ENCODE data around the gene GJB6.

DNA sequence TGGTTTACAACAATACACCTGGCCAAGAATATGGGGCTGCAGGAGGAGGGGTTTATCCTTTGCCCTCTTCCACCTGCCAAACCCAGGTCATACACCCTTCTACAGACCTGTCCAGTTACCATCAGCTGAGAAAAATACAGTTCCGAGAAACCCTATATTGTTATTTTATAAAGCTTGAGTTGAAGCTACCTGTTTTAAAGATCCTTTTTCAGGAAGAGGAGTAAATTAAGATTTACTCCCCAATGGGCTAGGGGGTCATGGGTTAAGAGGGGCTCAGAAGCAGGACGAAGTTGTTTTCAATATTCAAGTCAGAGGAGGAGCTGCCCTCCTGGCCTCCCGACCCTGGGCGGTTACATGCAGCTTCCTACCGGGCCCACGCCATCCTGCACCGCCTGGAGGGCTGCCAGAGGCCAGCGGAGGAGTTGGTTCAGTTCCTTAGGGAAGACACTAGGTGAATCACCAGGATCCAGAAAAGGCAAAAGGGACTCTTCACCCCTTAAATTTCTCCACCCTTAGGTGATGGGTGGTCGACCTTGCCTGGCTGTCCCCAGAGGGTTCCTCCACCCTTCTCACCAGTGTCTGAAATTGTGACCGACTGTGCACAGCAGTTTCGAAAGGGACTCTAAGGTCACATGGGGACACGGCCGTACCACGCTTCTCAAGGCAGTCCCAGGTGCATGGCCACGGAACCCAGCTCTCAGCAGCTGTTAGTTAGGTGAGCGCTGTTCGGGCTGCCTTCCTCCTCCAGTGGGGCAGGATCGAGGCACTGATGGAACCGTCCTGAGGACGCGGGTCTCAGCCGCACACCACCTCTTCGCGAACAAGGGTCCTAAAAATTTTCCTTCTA lies 40.6 kb downstream of the GJB6 start:
- TF ChIP-seq, protein P1, sequence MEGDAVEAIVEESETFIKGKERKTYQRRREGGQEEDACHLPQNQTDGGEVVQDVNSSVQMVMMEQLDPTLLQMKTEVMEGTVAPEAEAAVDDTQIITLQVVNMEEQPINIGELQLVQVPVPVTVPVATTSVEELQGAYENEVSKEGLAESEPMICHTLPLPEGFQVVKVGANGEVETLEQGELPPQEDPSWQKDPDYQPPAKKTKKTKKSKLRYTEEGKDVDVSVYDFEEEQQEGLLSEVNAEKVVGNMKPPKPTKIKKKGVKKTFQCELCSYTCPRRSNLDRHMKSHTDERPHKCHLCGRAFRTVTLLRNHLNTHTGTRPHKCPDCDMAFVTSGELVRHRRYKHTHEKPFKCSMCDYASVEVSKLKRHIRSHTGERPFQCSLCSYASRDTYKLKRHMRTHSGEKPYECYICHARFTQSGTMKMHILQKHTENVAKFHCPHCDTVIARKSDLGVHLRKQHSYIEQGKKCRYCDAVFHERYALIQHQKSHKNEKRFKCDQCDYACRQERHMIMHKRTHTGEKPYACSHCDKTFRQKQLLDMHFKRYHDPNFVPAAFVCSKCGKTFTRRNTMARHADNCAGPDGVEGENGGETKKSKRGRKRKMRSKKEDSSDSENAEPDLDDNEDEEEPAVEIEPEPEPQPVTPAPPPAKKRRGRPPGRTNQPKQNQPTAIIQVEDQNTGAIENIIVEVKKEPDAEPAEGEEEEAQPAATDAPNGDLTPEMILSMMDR (IDR thresholded peaks at IDR 0.05), result no peak
- no peak for TF ChIP-seq POLR2A (IDR thresholded peaks at IDR 0.05)
- TF ChIP-seq POLR2AphosphoS5 (IDR thresholded peaks at IDR 0.05), result no peak
- TF ChIP-seq EP300 (IDR thresholded peaks at IDR 0.05), result no peak
